NCI-H2081 (cell line): Measurements from ENCODE around the gene VPS37B.
"Not testable (repeated sequence)": the region's sequence is repeated elsewhere in the genome, so short reads cannot be mapped to it uniquely, and the experiment has no call there.

Experiments used
- DNase-seq, 2 experiments: peaks; one replicate each; lab custom pipeline; 2025; lab: John Stamatoyannopoulos, UW

The VPS37B gene

DNA sequence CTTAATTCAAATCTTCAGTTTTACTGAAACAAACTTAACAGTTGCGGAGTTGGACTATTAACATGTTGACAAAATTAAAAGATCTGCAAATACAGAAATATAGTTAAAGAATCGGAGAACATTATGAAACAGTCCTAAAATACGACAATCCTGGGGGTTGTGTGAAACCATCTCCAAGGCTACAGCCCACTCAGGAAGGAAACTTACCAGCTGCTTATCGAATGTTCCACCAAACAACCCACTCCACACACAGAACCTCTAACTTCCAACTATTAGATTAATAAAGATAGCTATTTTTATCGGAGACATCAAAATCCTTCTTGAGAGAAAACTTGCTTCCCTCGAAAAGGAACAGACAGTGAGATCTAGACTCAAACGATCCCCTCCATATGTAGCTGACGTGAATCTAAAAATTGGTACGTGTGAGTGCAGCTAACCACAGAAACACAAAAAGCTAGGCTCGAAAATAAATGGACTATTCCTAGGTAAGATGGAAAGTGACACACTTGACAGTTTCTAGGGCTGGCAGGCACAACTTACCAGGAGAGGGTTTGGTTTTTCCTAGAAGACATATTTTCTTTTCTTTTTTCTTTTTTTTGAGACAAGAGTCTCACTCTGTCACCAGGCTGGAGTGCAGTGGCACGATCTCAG, 12.9 kb downstream of the VPS37B start:
- no peak for DNase-seq

DNA sequence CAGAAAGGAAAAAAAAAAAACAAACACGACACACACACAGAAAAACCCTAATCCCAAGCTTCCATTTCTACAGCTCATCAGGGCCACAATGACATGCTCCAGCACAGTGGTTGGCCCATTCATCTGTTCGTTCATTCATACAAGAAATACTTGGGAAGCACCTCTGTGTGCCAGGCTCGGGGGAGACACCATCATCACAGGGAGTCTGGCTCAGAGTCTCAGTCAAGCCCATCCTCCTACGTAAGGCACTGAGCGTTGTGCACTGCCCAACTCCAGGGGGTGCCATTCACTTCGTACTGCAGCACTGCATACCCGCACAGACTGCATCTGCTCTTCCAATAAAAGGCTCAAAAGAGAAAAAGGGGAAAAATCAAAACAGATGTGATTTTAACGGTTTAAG, 15.3 kb downstream of the VPS37B start:
- peak in 1 of 2 experiments; percentile 54 for DNase-seq

- no peak for DNase-seq
Observed at GRCh38 chr12:122880155-122880667, 15.7 kb downstream of the VPS37B start.

DNA sequence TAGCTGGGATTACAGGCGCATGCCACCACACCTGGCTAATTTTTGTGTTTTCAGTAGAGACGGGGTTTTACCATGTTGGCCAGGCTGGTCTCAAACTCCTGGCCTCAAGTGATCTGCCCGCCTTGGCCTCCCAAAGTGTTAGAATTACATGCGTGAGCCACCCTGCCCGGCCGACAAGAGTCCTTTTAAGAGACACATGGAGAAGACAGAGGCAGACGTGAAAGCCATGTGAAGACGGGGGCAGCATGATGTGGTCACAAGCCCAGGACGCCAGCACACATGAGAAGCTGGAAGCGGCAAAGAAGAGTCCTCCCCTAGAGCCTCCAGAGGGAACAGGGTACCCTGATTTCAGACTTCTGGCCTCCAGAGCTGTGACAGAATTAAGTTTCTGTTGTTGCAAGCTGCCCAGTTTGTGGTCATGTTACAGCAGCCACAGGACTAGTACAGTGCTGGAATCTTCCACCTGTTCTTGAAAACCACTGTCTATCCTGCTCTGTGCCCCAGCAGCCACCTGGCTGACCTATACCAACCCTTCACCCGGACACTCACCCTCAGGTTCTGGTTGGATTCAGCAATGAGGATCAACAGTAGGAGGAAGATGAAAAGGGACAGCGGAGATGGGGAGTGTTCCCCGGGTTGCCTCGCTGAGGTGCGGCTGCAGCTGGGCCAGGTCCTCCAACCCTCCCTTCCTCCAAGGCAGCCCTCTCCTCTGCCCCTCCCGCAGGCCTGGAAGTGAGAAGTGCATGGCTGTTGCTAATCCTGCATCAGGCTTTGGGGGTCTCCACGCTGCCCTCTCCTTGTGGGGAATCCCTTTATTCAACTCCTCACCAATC, 16.9 kb downstream of the VPS37B start:
- no peak for DNase-seq

DNA sequence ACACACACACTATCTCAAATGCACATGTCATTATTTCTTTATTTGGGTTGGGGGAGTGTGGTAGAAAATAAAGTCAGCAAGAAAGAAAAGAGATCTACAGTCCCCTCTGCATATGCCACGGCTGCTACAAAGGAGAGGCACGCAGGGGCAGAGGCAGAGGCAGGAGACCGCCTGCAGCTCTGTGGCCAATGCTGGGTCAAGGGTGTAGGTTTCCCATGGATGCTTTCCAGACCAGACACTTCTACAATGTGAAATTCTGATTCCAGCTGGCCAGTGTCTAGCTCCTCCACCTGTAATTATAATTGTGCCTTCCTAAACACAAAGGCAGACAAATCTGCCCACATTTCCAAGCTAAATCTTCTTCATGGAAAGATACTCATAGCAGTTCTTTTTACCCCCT, 19.2 kb downstream of the VPS37B start:
- DNase-seq = no peak

GRCh38 chr12:122876281-122876680, 19.6 kb downstream of the VPS37B start:
- DNase-seq = not testable (repeated sequence)

DNA sequence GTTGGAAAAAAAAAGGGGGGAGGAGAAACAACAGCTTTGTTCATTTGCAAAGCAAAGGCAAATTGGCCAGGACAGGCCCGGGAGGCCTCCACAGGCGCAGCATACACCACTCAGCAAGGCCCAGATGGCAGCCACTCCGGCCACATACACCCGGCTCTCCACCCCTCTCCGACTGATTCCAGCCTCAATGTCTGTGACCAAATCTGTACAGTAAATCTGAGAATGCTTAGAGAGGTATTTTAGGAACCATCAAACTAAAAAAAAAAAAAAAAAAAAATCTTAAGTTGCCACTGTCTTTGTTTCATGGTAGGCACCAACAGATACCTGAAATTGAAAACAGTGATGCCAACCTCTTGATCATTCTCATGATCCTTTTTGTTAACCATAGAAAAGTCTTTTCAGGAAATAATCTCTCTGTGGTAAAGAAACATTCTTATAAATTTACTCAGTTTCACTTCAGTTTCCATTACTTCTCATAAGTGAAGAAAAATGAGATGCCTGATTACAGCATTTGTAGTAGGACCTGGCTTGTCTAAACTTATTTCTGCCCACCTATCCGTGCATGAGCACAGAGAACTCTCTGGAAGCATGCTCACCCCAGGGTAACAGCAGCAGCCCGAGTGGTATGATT, 20.2 kb downstream of the VPS37B start:
- no peak for DNase-seq

GRCh38 chr12:122874081-122874480, 21.8 kb downstream of the VPS37B start:
- no peak for DNase-seq

GRCh38 chr12:122873540-122873939, 22.4 kb downstream of the VPS37B start:
- DNase-seq = no peak

- DNase-seq = peak in 1 of 2 experiments; percentile 56
Observed at GRCh38 chr12:122872815-122873361, 23.0 kb downstream of the VPS37B start.

GRCh38 chr12:122871851-122872780, 23.8 kb downstream of the VPS37B start:
- peak; percentile 84 to 91 for DNase-seq

DNA sequence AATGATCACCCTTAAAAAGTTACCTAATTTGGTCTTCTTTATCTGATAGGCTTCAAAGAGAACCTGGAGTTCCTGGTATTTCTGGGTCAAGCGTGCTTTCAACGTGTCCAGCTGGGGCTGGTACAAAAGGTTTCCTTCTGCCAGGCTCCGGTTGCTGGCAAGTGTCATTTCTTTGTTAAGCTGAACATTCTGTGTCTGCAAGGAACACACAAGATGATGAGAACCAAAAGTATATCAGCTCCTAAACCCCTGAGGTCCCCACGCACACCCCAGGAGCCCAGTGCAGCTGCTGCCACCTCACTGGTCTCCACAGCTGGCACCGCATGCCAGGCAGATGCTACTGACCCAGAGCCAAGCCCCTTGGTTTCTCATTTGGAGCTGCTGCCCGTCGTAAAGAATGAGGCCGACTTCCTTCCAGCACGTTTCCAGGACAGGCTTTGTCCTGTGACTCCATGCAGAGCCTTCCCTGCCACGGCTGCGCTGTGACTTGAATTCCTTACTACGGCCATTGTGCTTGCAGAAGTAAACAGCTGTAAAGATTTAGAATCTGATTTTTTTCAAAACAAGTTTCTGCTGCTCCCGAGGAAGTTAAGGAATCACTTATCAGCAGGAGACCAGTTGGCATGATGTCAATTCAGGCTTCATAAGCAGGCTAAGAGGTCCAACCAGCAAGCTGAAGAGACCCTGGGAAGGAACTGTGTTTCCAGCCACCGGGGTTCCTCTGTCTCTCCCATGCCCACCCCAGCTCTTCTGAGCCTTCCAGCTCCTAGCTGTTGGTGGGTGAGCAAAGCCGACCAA, 24.9 kb downstream of the VPS37B start:
- no peak for DNase-seq

GRCh38 chr12:122870163-122870842, 25.6 kb downstream of the VPS37B start:
- no peak for DNase-seq

DNA sequence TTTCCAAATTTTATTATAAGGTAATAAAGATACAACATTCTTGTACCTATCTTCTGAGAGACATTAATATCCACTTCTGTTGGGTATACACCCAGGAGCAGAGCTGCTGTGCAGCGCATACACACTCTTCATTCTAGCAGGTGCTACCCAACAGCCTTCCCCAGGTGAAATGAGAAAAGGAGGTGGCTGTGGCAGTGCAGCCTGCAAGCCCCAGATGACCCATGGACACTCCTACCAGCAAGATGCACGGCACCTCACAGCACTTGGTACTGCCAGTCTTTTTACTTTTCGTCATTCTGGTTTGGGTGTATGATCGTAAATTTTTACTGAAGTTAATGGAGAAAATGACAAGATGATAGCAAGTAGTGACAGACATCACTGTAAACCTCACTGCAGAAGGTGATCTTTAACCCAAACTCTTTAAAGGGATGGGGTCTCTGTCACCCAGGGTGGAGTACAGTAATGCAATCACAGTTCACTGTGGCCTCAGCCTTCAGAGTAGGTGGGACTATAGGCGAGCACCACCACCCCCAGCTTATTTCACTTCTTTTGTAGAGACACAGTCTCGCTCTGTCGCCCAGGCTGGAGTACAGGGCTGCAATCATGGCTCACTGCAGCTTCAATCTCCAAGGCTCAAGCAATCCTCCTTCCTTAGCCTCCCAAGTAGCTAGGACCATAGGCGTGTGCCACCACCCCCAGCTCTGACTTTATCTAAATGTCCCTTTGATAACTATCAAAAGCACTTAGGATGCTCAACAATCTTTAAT, 26.5 kb downstream of the VPS37B start:
- DNase-seq = no peak

- no peak for DNase-seq
Observed at GRCh38 chr12:122868471-122869177, 27.3 kb downstream of the VPS37B start.

GRCh38 chr12:122867691-122868461, 28.0 kb downstream of the VPS37B start:
- DNase-seq = no peak

DNA sequence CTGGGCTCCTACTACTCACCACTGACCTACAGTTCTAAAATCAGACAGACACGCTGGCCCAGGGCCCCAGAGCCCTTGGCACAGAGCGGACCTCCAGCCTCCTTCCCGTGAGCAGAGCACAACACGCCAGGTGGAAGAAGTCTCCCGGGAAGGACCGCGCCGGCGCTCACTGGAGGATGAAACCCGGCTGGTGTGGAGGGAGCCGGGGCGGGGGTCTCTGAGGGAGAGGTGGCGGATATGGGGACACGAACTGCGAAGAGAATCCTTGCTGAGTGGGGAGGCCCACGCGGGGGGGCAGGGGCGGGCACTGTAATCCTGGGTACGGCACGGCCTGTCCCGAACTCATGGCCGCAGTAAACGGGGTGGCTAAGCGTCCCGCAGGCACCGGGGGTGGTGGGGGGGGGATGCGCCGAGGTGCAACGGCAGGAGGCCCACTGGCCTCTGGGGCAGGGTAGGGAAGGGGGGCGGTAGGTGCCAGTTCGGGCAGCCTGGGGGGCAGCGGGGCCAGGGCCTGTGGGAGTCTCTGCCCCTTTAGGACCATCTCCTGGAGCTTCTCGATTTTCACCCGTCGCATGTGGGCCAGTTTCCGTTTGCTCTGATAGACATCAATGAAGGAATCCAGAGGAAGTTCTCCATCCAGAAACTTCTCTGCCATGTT, 28.8 kb downstream of the VPS37B start:
- no peak for DNase-seq
